CD14-positive monocyte (primary cell): Measurements from ENCODE around the gene PRKN. TPM values are rescaled to one million over a fixed set of nuclear protein-coding genes. Genes with fewer than 3 reads are reported as not detected.

Experiments used
- DNase-seq, 3 donors: peaks; one replicate each; pipeline ENCODE4 v3.0.0-alpha.2; 2011 to 2022
- H2AFZ ChIP-seq: 2 replicates; pipeline ENCODE4 v1.6.0; 2012; ENCODE audit warnings: mild to moderate bottlenecking, low read depth, low read length, inconsistent platforms; ENCODE audit not compliant: insufficient read depth, poor library complexity, severe bottlenecking
- H3K27ac ChIP-seq, 2 donors: 1 replicate in 1 of 2; 2 replicates in 1 of 2; pipeline ENCODE4 v1.5.1; 2012 to 2013; ENCODE audit warnings: low read length in 2 of 2, control low read depth in 1 of 2, inconsistent platforms in 1 of 2, low read depth in 1 of 2, mild to moderate bottlenecking in 1 of 2
- H3K27me3 ChIP-seq, 2 donors: one replicate each; pipeline versions ENCODE4 v1.6.0 to v1.6.1; 2011 to 2013; ENCODE audit warnings: low read length in 2 of 2; ENCODE audit not compliant: control insufficient read depth in 2 of 2, insufficient read depth in 2 of 2
- H3K36me3 ChIP-seq, 2 donors: replicated peaks in 1 of 2; 1 replicate in 1 of 2; 2 replicates in 1 of 2; pipeline versions ENCODE4 v1.5.1 to v1.6.1; 2012 to 2013; ENCODE audit warnings: low read length in 2 of 2, control low read depth in 1 of 2, inconsistent platforms in 1 of 2, mild to moderate bottlenecking in 1 of 2; ENCODE audit not compliant: insufficient read depth in 2 of 2, control insufficient read depth in 1 of 2
- H3K4me1 ChIP-seq, 2 donors: 1 replicate in 1 of 2; 2 replicates in 1 of 2; pipeline versions ENCODE4 v1.5.1 to v1.6.1; 2012 to 2013; ENCODE audit warnings: low read length in 2 of 2, control low read depth in 1 of 2, inconsistent platforms in 1 of 2, mild to moderate bottlenecking in 1 of 2, moderate library complexity in 1 of 2; ENCODE audit not compliant: insufficient read depth in 2 of 2, control insufficient read depth in 1 of 2
- H3K4me2 ChIP-seq: replicated peaks from 2 replicates; pipeline ENCODE3; 2012; ENCODE audit warnings: low read length, moderate library complexity, mild to moderate bottlenecking; ENCODE audit not compliant: poor library complexity, severe bottlenecking; ENCODE audit errors: extremely low read depth
- H3K4me3 ChIP-seq, 3 experiments: fragments of 200-600 bp in 1 of 3; sonication (generic) in 1 of 3; replicated peaks in 1 of 3; 1 replicate in 2 of 3; 2 replicates in 1 of 3; pipeline ENCODE4 v1.5.1; 2011 to 2013; ENCODE audit warnings: low read length in 3 of 3, mild to moderate bottlenecking in 3 of 3, control low read depth in 2 of 3, low read depth in 2 of 3, inconsistent platforms in 1 of 3, moderate library complexity in 1 of 3
- H3K79me2 ChIP-seq: 2 replicates; pipeline ENCODE4 v1.6.0; 2012; ENCODE audit warnings: mild to moderate bottlenecking, control low read depth, inconsistent platforms, low read length, moderate library complexity; ENCODE audit not compliant: insufficient read depth
- H3K9ac ChIP-seq: 2 replicates; pipeline ENCODE4 v1.6.0; 2017; ENCODE audit warnings: low read length, mild to moderate bottlenecking; ENCODE audit not compliant: insufficient read depth, poor library complexity, severe bottlenecking
- H3K9me3 ChIP-seq, 2 donors: replicated peaks in 1 of 2; 1 replicate in 1 of 2; 2 replicates in 1 of 2; pipeline versions ENCODE4 v1.5.1 to v1.6.1; 2012 to 2013; ENCODE audit warnings: low read length in 2 of 2, control low read depth in 1 of 2; ENCODE audit not compliant: control insufficient read depth in 1 of 2, insufficient read depth in 1 of 2
- H4K20me1 ChIP-seq: 2 replicates; pipeline ENCODE4 v1.6.0; 2012; ENCODE audit warnings: mild to moderate bottlenecking, low read length, control low read depth, moderate library complexity; ENCODE audit not compliant: insufficient read depth
- H3K27ac Mint-ChIP-seq, 7 donors: one replicate each; pipeline ENCODE4 v1.8.0; 2020; ENCODE audit warnings: mild to moderate bottlenecking in 7 of 7, mixed read lengths in 7 of 7, moderate library complexity in 6 of 7, inconsistent platforms in 2 of 7
- H3K27me3 Mint-ChIP-seq, 3 donors: one replicate each; pipeline ENCODE4 v1.8.0; 2021 to 2022; ENCODE audit warnings: low read depth in 3 of 3, mild to moderate bottlenecking in 3 of 3, mixed read lengths in 3 of 3, moderate library complexity in 3 of 3, inconsistent platforms in 1 of 3
- H3K36me3 Mint-ChIP-seq, 2 donors: one replicate each; pipeline ENCODE4 v1.8.0; 2020; ENCODE audit warnings: mixed read lengths in 2 of 2, inconsistent platforms in 1 of 2, mild to moderate bottlenecking in 1 of 2
- H3K4me1 Mint-ChIP-seq: one replicate; pipeline ENCODE4 v1.8.0; 2020; ENCODE audit warnings: mild to moderate bottlenecking, mixed read lengths
- H3K4me3 Mint-ChIP-seq, 2 donors: one replicate each; pipeline ENCODE4 v1.8.0; 2020; ENCODE audit warnings: mild to moderate bottlenecking in 2 of 2, mixed read lengths in 2 of 2, moderate library complexity in 1 of 2
- H3K9me3 Mint-ChIP-seq, 7 donors: one replicate each; pipeline ENCODE4 v1.8.0; 2020 to 2022; ENCODE audit warnings: mixed read lengths in 7 of 7, mild to moderate bottlenecking in 6 of 7, moderate library complexity in 6 of 7, inconsistent platforms in 2 of 7
- CTCF ChIP-seq: fragments of 200-600 bp; IDR thresholded peaks from one replicate; pipeline ENCODE4 v1.8.0; 2022; ENCODE audit warnings: antibody characterized with exemption, mild to moderate bottlenecking
- WGBS: methylation state at CpG from one replicate; pipeline ENCODE4 v1.1.5; 2013; ENCODE audit warnings: missing lambda C conversion rate; ENCODE audit not compliant: insufficient coverage; 5-methylcytosine and 5-hydroxymethylcytosine counted together
- intact Hi-C, 2 donors: fragments of 100-400 bp; cut with micrococcal nuclease; formaldehyde crosslinking; loops; one replicate each; pipeline versions ENCODE4 v1.15.0 to v1.15.1; 2023
- polyA plus RNA-seq, 3 donors: library from polyadenylated mRNA; depleted of rRNA in 1 of 3; unstranded in 2 of 3; stranded (reverse) in 1 of 3; fragments of 300-500 nt in 2 of 3; fragments of >200 nt in 1 of 3; fragmentation: Illumina TruSeq in 2 of 3; gene quantifications; 1 replicate in 2 of 3; 2 replicates in 1 of 3; pipeline ENCODE4 v1.2.3, GENCODE V29; 2012 to 2021

The PRKN gene
- polyA plus RNA-seq, 3 donors, result 0.19 to 0.21 TPM; not detected in 1

DNA sequence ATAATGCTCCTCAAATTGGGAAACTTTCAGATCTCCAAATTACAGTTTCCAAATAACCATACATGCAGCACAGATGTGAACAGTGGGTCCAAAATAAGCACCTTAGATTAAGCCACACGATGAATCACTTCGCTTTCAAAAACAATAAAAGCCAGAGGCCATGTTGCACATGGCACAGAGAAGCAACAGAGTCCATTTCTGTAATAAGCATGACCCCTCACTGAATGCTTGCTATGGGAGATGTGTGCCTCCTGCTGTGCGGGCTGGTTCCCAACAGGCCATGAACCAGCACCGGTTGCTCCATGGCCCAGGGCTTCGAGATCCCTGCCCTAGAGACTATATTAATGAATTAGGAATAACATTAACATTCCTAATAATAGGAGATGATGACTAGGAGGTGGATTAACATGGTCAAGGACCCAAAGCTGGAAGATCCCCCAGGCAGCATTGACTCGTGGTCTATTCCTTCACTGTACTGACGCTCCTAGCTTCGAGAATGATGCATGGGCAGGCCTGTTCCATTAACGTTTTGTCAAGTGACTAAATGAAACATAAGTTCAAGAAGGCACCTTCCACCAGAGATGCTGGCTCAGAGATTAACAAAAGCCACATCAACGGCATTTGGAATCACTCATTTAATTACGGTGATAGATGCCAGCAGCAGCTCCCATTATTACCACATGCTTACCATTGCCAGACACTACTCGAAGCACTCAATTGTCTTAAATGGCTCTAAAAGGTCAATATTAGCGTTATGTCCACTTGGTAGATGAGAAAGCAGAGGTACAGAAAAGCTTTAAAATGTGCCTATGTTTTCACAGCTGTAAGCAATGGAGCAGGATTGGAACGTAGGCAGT, 983.1 kb downstream of the PRKN start:
- Mint-ChIP-seq H3K4me3 (no peak overlapping the region), H3K4me1 (no peaks in the 10 kb centered on the region), H3K27ac (no peak overlapping the region), H3K36me3 (no peaks in the 10 kb centered on the region), H3K27me3 (peaks cover 1 to 6% (median 2%) of the 10 kb centered on the region in 3 donors), H3K9me3 (peaks cover 3 to 15% (median 12%) of the 10 kb centered on the region in 7 donors)
- TF ChIP-seq CTCF, result no peak
- DNase-seq, result no peak
- no peaks in the 10 kb centered on the region for H3K79me2 ChIP-seq
- no peak overlapping the region for H3K9ac ChIP-seq
- no peaks in the 10 kb centered on the region for H3K36me3 ChIP-seq
- no peak overlapping the region for H2AFZ ChIP-seq
- WGBS, result 97% methylated on average over 4 of the region's 14 CpGs
- peaks cover 3 to 8% of the 10 kb centered on the region in 2 donors for H3K9me3 ChIP-seq
- no peaks in the 10 kb centered on the region for H3K4me1 ChIP-seq
- H3K27me3 ChIP-seq, result no peaks in the 10 kb centered on the region
- intact Hi-C loops, result no loop called here
- H3K4me3 ChIP-seq, result no peak overlapping the region
- no peak overlapping the region for H3K4me2 ChIP-seq
- H3K27ac ChIP-seq, result no peak overlapping the region
- no peaks in the 10 kb centered on the region for H4K20me1 ChIP-seq

GRCh38 chr6:161743509-161744178, 983.9 kb downstream of the PRKN start:
- no peaks in the 10 kb centered on the region for H3K36me3 Mint-ChIP-seq
- WGBS, result 97% methylated on average over 7 of the region's 15 CpGs

More at GRCh38 chr6:161743509-161744178, 983.9 kb downstream of the PRKN start:
- H3K27me3 ChIP-seq, result no peaks in the 10 kb centered on the region
- no peaks in the 10 kb centered on the region for H4K20me1 ChIP-seq
- intact Hi-C loops, result no loop called here
- H3K27ac Mint-ChIP-seq, result no peak overlapping the region
- H2AFZ ChIP-seq, result no peak overlapping the region
- H3K4me1 Mint-ChIP-seq, result no peaks in the 10 kb centered on the region
- H3K4me3 Mint-ChIP-seq, result no peak overlapping the region
- peaks cover 3 to 8% of the 10 kb centered on the region in 2 donors for H3K9me3 ChIP-seq
- TF ChIP-seq CTCF, result no peak
- peaks cover 3 to 15% (median 12%) of the 10 kb centered on the region in 7 donors for H3K9me3 Mint-ChIP-seq
- no peaks in the 10 kb centered on the region for H3K4me1 ChIP-seq
- H3K79me2 ChIP-seq, result no peaks in the 10 kb centered on the region
- H3K27ac ChIP-seq, result no peak overlapping the region
- peaks cover 0 to 5% (median 1%) of the 10 kb centered on the region in 3 donors for H3K27me3 Mint-ChIP-seq
- DNase-seq, result no peak
- no peak overlapping the region for H3K9ac ChIP-seq
- no peak overlapping the region for H3K4me3 ChIP-seq
- no peaks in the 10 kb centered on the region for H3K36me3 ChIP-seq
- H3K4me2 ChIP-seq, result no peak overlapping the region
